ENCODE measurements around the gene EGR4.

DNA sequence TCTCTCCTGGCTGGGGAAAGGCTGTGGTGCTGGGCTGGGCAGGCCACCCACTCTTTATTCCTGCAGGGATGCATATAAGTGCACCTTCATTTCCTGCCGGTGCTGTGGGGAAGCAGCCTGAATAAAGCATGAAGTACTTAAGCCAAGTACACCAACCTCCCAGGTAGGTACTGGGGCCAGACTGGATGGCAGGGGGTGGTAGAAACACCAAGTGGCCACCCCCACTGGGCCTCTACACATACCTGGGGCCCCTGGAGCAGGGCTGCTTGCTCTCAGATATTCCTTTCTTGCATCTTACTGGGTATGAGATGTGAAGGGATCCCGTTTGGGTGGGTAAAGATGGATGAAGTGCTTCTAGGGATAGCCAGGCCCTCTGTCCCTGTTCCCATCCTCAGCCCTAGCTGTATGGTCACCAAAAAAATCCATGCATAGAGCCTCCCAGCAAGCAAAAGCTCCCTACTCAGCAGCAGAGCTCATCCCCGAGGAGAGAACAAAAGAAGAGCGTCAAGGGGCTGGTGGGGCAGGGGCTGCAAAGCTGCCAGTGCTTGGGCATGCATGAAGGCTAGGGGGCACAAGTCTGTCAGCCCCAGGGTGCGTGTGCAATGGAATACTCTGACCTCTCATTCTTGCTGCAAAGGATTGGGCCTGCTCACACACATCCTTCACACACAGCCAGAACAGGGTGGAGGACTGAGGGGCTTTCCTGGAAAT, 37.3 kb downstream of the EGR4 start:
- TF ChIP-seq, protein P1, sequence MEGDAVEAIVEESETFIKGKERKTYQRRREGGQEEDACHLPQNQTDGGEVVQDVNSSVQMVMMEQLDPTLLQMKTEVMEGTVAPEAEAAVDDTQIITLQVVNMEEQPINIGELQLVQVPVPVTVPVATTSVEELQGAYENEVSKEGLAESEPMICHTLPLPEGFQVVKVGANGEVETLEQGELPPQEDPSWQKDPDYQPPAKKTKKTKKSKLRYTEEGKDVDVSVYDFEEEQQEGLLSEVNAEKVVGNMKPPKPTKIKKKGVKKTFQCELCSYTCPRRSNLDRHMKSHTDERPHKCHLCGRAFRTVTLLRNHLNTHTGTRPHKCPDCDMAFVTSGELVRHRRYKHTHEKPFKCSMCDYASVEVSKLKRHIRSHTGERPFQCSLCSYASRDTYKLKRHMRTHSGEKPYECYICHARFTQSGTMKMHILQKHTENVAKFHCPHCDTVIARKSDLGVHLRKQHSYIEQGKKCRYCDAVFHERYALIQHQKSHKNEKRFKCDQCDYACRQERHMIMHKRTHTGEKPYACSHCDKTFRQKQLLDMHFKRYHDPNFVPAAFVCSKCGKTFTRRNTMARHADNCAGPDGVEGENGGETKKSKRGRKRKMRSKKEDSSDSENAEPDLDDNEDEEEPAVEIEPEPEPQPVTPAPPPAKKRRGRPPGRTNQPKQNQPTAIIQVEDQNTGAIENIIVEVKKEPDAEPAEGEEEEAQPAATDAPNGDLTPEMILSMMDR (IDR thresholded peaks at IDR 0.05; ENCODE audit: low read depth, low read length): no peak
- TF ChIP-seq POLR2A (IDR thresholded peaks at IDR 0.05; ENCODE audit: extremely low read depth, insufficient read length): no peak
- TF ChIP-seq, protein P2, sequence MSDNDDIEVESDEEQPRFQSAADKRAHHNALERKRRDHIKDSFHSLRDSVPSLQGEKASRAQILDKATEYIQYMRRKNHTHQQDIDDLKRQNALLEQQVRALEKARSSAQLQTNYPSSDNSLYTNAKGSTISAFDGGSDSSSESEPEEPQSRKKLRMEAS (IDR thresholded peaks at IDR 0.05; ENCODE audit: low read depth, low read length): no peak
